ENCODE results near the gene MAPKAP1. TPM values are rescaled to one million over a fixed set of nuclear protein-coding genes. Genes with fewer than 3 reads are reported as not detected.

MAPKAP1 gene
- total and polyA plus RNA-seq, 9 of the 15 experiments (the other 6 are each of a cell fraction or from before 2014, with no cell fraction given): 2.6 to 82.1 (median 61.1) TPM

GRCh38 chr9:125706651-125707471, at the start of gene MAPKAP1 (continued):
- TF ChIP-seq GABPA (tag; conservative IDR thresholded peaks at IDR 0.05; ENCODE audit: low read depth) (peak; percentile 99), ZNF511 (CRISPR knock-in tag; IDR thresholded peaks at IDR 0.05) (no peak), ZNF586 (CRISPR knock-in tag; conservative IDR thresholded peaks at IDR 0.05) (no peak), RBM25 (IDR thresholded peaks at IDR 0.05; ENCODE audit: low read depth, low read length, severe bottlenecking) (peak; percentile 29), E4F1 (CRISPR knock-in tag; IDR thresholded peaks at IDR 0.05; ENCODE audit: borderline replicate concordance) (no peak), HCFC1 (IDR thresholded peaks at IDR 0.05; ENCODE audit: low read depth, low read length) (peak; percentile 78), HNRNPL (IDR thresholded peaks at IDR 0.05; ENCODE audit: low read depth, low read length) (peak; percentile 33; the same call in 1 of the 2 replicates), PHB (CRISPR knock-in tag; IDR thresholded peaks at IDR 0.05) (0 out of 2 replicates have a peak, but pooled peaks have one; percentile 67), MTA2 (IDR thresholded peaks at IDR 0.05; ENCODE audit: low read depth) (peak; percentile 63; the same call in 1 of the 2 replicates), PHF8 (IDR thresholded peaks at IDR 0.05; ENCODE audit: borderline replicate concordance, low read length) (peak; percentile 95), ATF1 (CRISPR knock-in tag; IDR thresholded peaks at IDR 0.05) (no peak), ATF1 (tag; IDR thresholded peaks at IDR 0.05) (peak; percentile 49), PATZ1 (CRISPR knock-in tag; IDR thresholded peaks at IDR 0.05; ENCODE audit: borderline replicate concordance) (no peak), HDAC3 (IDR thresholded peaks at IDR 0.05; ENCODE audit: borderline replicate concordance, partially characterized antibody) (no peak), TFAP4 (CRISPR knock-in tag; IDR thresholded peaks at IDR 0.05; ENCODE audit: borderline replicate concordance) (peak; percentile 83; the same call in 1 of the 2 replicates), CBFB (CRISPR knock-in tag; IDR thresholded peaks at IDR 0.05) (no peak), CTBP1 (IDR thresholded peaks at IDR 0.05; ENCODE audit: borderline replicate concordance) (peak; percentile 23; the same call in 1 of the 2 replicates), ZNF778 (CRISPR knock-in tag; IDR thresholded peaks at IDR 0.05) (no peak), THAP12 (CRISPR knock-in tag; IDR thresholded peaks at IDR 0.05) (0 out of 2 replicates have a peak, but pooled peaks have one; percentile 26)

Measured in K562 (cell line).